Gastrocnemius medialis (tissue), 4 donors: ENCODE data around the gene CDK13.
"Not testable (repeated sequence)": the region's sequence is repeated elsewhere in the genome, so short reads cannot be mapped to it uniquely, and the experiment has no call there.

Experiments
- CTCF ChIP-seq, 5 experiments: fragments of 450-650 bp in 3 of 5; fragments of 200-600 bp in 2 of 5; sonication (generic) in 2 of 5; IDR thresholded peaks in 4 of 5; conservative IDR thresholded peaks in 1 of 5; 1 replicate in 4 of 5; 2 replicates in 1 of 5; pipeline ENCODE4 v1.5.1; 2016 to 2019; ENCODE audit warnings: antibody characterized with exemption in 5 of 5, mild to moderate bottlenecking in 3 of 5, moderate library complexity in 3 of 5
- POLR2A ChIP-seq, 2 donors: fragments of 450-650 bp; IDR thresholded peaks; one replicate each; pipeline ENCODE4 v1.6.1; 2017; ENCODE audit warnings: antibody characterized with exemption in 2 of 2, mild to moderate bottlenecking in 2 of 2, moderate library complexity in 2 of 2

- not testable (repeated sequence) for TF ChIP-seq CTCF (IDR thresholded peaks at IDR 0.05 in 4 of 5, conservative IDR thresholded peaks at IDR 0.05 in 1 of 5); POLR2A (IDR thresholded peaks at IDR 0.05)
These were observed 198.2 kb downstream of the CDK13 start for GRCh38 chr7:40148247-40148580.
